Omental fat pad (tissue), 4 donors: ENCODE measurements around the gene CBX7. TPM values are rescaled to one million over a fixed set of nuclear protein-coding genes. Genes with fewer than 3 reads are reported as not detected.

Source experiments
- ATAC-seq: fragments of 150-250 bp; one replicate; pipeline ENCODE4 v1.9.1; 2016; ENCODE audit warnings: mild to moderate bottlenecking, moderate library complexity; ENCODE audit not compliant: low FRiP score
- DNase-seq: peaks from one replicate; pipeline ENCODE4 v3.0.0-alpha.2; 2019; ENCODE audit warnings: low spot score
- CTCF ChIP-seq, 3 donors: fragments of 450-650 bp; IDR thresholded peaks; one replicate each; pipeline ENCODE4 v1.5.1; 2016 to 2017; ENCODE audit warnings: antibody characterized with exemption in 3 of 3, mild to moderate bottlenecking in 3 of 3, moderate library complexity in 2 of 3
- total RNA-seq, 4 donors: library from RNA; depleted of rRNA; stranded (reverse); fragments of >200 nt; gene quantifications; one replicate each; pipeline ENCODE4 v1.1.0, GENCODE V29; 2016

The CBX7 gene
- total RNA-seq, 4 donors from 2014 or later = 22.6 to 74.9 (median 30.8) TPM

GRCh38 chr22:39135092-39135896 lies 17.2 kb downstream of the CBX7 start:
- no peak for DNase-seq
- no peak for TF ChIP-seq CTCF (IDR thresholded peaks at IDR 0.05)
- ATAC-seq = no peak

DNA sequence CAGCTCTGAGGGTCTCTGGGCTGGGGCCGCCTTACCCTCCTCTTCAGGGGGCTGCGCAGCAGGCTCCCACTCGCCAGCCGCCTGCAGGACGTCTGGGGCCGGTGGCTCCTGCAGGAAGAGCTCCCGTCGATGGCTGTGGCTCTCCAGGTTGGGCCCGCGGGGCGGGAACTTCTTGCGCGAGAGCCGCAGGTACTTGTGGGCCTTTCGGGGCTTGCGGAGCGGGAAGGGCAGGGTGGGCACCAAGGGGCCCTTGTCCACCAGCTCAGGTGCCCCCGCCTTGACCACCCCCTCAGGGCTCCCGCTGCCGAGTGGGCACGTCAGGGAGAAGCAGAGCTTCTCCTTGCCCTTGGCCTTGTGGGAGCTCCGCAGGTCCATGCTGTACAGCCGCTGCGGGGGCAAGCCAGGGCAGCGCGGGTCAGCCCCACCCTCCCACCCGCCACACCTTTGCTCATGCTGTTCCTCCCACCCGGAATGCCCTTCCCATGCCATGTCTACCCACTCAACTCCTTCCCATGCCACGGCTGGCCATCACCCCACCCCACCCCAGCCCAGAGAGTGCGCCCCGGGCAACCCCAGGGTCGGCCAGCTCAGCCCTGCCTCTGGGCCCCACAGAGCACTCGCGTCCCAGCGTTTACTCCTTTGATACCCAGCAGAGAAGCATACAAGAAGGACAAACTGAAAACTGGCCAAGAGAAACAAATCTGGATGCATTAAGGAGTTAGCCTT lies 18.0 kb downstream of the CBX7 start:
- DNase-seq = no peak
- ATAC-seq = no peak
- TF ChIP-seq CTCF (IDR thresholded peaks at IDR 0.05) = no peak

GRCh38 chr22:39133871-39134270 lies 18.6 kb downstream of the CBX7 start:
- ATAC-seq (no peak), DNase-seq (no peak)
- no peak for TF ChIP-seq CTCF (IDR thresholded peaks at IDR 0.05)

GRCh38 chr22:39132871-39133524 lies 19.5 kb downstream of the CBX7 start:
- DNase-seq (no peak), ATAC-seq (no peak)
- TF ChIP-seq CTCF (IDR thresholded peaks at IDR 0.05) = no peak

- TF ChIP-seq CTCF (IDR thresholded peaks at IDR 0.05) = no peak
- ATAC-seq = no peak
- no peak for DNase-seq
These were observed 20.2 kb downstream of the CBX7 start for GRCh38 chr22:39132281-39132680.

GRCh38 chr22:39130892-39131855 lies 21.3 kb downstream of the CBX7 start:
- no peak for TF ChIP-seq CTCF (IDR thresholded peaks at IDR 0.05)
- ATAC-seq = no peak
- no peak for DNase-seq
